ENCODE data around the gene ZBTB1. TPM values are rescaled to one million over a fixed set of nuclear protein-coding genes. Genes with fewer than 3 reads are reported as not detected.

Gene ZBTB1
- polyA plus RNA-seq, 1 donor from 2014 or later = 24.8 TPM

DNA sequence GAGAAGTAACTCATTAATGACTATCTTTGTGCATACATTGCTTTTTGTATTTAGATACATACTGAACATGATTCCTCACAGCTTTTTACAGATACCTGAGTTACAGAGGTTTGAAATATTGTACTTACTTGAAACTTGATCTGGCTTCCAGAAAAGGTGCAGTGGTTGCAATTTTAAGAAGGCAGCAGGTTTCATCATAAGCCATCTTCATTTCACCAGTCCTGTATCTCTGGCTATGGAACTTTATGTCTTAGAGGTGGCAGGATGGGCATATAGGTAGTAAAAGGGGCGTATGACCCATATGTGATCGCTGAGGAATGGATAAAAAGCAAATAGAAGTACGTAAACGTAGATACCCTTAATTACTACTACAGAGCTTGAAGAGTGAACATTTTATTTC lies 13.7 kb downstream of the ZBTB1 start:
- Histone ChIP-seq H3K4me2 (ENCODE audit: low read length) (no peak overlapping the region), H3K9ac (ENCODE audit: low read length) (no peak overlapping the region), H2AFZ (ENCODE audit: low read depth, low read length) (no peak overlapping the region), H3K27ac (ENCODE audit: low read length) (no peak overlapping the region), H3F3A (ENCODE audit: insufficient read depth, low read length, poor library complexity, severe bottlenecking) (no peaks in the 10 kb centered on the region), H3K9me2 (ENCODE audit: insufficient read depth, low read length) (no peaks in the 10 kb centered on the region), H4K20me1 (ENCODE audit: insufficient read depth) (no peaks in the 10 kb centered on the region), H3K36me3 (ENCODE audit: insufficient read depth, low read length) (no peaks in the 10 kb centered on the region), H3K9me3 (ENCODE audit: low read length) (no peaks in the 10 kb centered on the region), H3K4me3 (ENCODE audit: low read length) (no peak overlapping the region), H3K79me2 (replicated peaks; ENCODE audit: insufficient read depth, low read length) (peaks cover 19% of the 10 kb centered on the region), H3K27me3 (ENCODE audit: insufficient read depth, low read depth, low read length) (no peaks in the 10 kb centered on the region)
- TF ChIP-seq EZH2 (IDR thresholded peaks at IDR 0.05; ENCODE audit: borderline replicate concordance, insufficient read depth, low read length, poor library complexity, severe bottlenecking) (no peak), EP300 (conservative IDR thresholded peaks at IDR 0.05; ENCODE audit: poor library complexity, severe bottlenecking) (no peak), POLR2AphosphoS5 (IDR thresholded peaks at IDR 0.05) (no peak), SMC3 (conservative IDR thresholded peaks at IDR 0.05; ENCODE audit: poor library complexity) (no peak)

DNA sequence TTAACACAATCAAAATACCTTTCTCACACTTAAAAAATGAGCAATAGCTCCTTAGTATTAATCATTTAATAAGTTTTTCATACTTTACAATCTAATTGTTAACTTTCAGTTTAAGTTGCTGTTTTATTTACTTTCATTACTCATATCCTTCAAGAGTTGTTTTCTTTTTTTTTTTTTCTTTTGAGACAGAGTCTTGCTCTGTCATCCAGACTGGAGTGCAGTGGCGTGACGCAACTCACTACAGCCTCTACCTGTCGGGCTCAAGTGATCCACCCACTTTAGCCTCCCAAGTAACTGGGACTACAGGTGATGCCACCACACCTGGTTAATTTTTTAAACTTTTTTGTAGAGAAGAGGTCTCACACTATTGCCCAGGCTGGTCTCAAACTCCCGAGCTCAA lies 16.1 kb downstream of the ZBTB1 start:
- Histone ChIP-seq H3K4me3 (ENCODE audit: low read length) (no peak overlapping the region), H3K4me2 (ENCODE audit: low read length) (no peak overlapping the region), H3K27ac (ENCODE audit: low read length) (no peak overlapping the region), H4K20me1 (ENCODE audit: insufficient read depth) (no peaks in the 10 kb centered on the region), H3K36me3 (ENCODE audit: insufficient read depth, low read length) (no peaks in the 10 kb centered on the region), H3K9me3 (ENCODE audit: low read length) (no peaks in the 10 kb centered on the region), H3K79me2 (replicated peaks; ENCODE audit: insufficient read depth, low read length) (peaks cover 8% of the 10 kb centered on the region), H3K9me2 (ENCODE audit: insufficient read depth, low read length) (no peaks in the 10 kb centered on the region), H3F3A (ENCODE audit: insufficient read depth, low read length, poor library complexity, severe bottlenecking) (no peaks in the 10 kb centered on the region), H3K27me3 (ENCODE audit: insufficient read depth, low read depth, low read length) (no peaks in the 10 kb centered on the region), H2AFZ (ENCODE audit: low read depth, low read length) (no peak overlapping the region), H3K9ac (ENCODE audit: low read length) (no peak overlapping the region)
- TF ChIP-seq TAF1 (IDR thresholded peaks at IDR 0.05; ENCODE audit: low read depth) = no peak
- TF ChIP-seq, protein P1, sequence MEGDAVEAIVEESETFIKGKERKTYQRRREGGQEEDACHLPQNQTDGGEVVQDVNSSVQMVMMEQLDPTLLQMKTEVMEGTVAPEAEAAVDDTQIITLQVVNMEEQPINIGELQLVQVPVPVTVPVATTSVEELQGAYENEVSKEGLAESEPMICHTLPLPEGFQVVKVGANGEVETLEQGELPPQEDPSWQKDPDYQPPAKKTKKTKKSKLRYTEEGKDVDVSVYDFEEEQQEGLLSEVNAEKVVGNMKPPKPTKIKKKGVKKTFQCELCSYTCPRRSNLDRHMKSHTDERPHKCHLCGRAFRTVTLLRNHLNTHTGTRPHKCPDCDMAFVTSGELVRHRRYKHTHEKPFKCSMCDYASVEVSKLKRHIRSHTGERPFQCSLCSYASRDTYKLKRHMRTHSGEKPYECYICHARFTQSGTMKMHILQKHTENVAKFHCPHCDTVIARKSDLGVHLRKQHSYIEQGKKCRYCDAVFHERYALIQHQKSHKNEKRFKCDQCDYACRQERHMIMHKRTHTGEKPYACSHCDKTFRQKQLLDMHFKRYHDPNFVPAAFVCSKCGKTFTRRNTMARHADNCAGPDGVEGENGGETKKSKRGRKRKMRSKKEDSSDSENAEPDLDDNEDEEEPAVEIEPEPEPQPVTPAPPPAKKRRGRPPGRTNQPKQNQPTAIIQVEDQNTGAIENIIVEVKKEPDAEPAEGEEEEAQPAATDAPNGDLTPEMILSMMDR (IDR thresholded peaks at IDR 0.05; ENCODE audit: poor library complexity, severe bottlenecking) = no peak
- no peak for TF ChIP-seq EP300 (conservative IDR thresholded peaks at IDR 0.05; ENCODE audit: poor library complexity, severe bottlenecking)
- TF ChIP-seq MXI1 (conservative IDR thresholded peaks at IDR 0.05; ENCODE audit: poor library complexity, severe bottlenecking) = no peak
- TF ChIP-seq, protein P2, sequence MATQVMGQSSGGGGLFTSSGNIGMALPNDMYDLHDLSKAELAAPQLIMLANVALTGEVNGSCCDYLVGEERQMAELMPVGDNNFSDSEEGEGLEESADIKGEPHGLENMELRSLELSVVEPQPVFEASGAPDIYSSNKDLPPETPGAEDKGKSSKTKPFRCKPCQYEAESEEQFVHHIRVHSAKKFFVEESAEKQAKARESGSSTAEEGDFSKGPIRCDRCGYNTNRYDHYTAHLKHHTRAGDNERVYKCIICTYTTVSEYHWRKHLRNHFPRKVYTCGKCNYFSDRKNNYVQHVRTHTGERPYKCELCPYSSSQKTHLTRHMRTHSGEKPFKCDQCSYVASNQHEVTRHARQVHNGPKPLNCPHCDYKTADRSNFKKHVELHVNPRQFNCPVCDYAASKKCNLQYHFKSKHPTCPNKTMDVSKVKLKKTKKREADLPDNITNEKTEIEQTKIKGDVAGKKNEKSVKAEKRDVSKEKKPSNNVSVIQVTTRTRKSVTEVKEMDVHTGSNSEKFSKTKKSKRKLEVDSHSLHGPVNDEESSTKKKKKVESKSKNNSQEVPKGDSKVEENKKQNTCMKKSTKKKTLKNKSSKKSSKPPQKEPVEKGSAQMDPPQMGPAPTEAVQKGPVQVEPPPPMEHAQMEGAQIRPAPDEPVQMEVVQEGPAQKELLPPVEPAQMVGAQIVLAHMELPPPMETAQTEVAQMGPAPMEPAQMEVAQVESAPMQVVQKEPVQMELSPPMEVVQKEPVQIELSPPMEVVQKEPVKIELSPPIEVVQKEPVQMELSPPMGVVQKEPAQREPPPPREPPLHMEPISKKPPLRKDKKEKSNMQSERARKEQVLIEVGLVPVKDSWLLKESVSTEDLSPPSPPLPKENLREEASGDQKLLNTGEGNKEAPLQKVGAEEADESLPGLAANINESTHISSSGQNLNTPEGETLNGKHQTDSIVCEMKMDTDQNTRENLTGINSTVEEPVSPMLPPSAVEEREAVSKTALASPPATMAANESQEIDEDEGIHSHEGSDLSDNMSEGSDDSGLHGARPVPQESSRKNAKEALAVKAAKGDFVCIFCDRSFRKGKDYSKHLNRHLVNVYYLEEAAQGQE (IDR thresholded peaks at IDR 0.05; ENCODE audit: borderline replicate concordance) = no peak
- no peak for TF ChIP-seq POLR2AphosphoS5 (IDR thresholded peaks at IDR 0.05)
- TF ChIP-seq SMC3 (conservative IDR thresholded peaks at IDR 0.05; ENCODE audit: poor library complexity) = no peak
- no peak for TF ChIP-seq RAD21 (conservative IDR thresholded peaks at IDR 0.05)
